Mucosa of rectum (tissue), 2 donors: ENCODE measurements around the gene P3H2.
"Not testable (repeated sequence)": the region's sequence is repeated elsewhere in the genome, so short reads cannot be mapped to it uniquely, and the experiment has no call there.

ENCODE experiments used
- H3K27ac ChIP-seq, 2 donors: one replicate each; pipeline ENCODE4 v1.7.0; 2013; ENCODE audit warnings: inconsistent platforms in 2 of 2, low read depth in 2 of 2, low read length in 2 of 2
- H3K27me3 ChIP-seq, 2 donors: one replicate each; pipeline ENCODE4 v1.7.0; 2013; ENCODE audit warnings: low read length in 2 of 2; ENCODE audit not compliant: control insufficient read depth in 2 of 2, insufficient read depth in 2 of 2
- H3K36me3 ChIP-seq, 2 donors: one replicate each; pipeline ENCODE4 v1.7.0; 2013; ENCODE audit warnings: low read length in 2 of 2; ENCODE audit not compliant: control insufficient read depth in 2 of 2, insufficient read depth in 2 of 2
- H3K4me1 ChIP-seq, 2 donors: one replicate each; pipeline ENCODE4 v1.7.0; 2013; ENCODE audit warnings: low read length in 2 of 2, mild to moderate bottlenecking in 1 of 2; ENCODE audit not compliant: control insufficient read depth in 2 of 2, insufficient read depth in 2 of 2
- H3K4me3 ChIP-seq, 2 donors: one replicate each; pipeline ENCODE4 v1.7.0; 2013; ENCODE audit warnings: low read length in 2 of 2
- H3K9ac ChIP-seq, 2 donors: one replicate each; pipeline ENCODE4 v1.7.0; 2013; ENCODE audit warnings: low read length in 2 of 2, low read depth in 1 of 2, mild to moderate bottlenecking in 1 of 2
- H3K9me3 ChIP-seq, 2 donors: one replicate each; pipeline ENCODE4 v1.7.0; 2013; ENCODE audit warnings: low read length in 2 of 2; ENCODE audit not compliant: control insufficient read depth in 2 of 2
- donor health status: healthy.
- donor health status: Normal muscosa, but diverticular disease.

Gene P3H2

GRCh38 chr3:190094160-190094718 is 26.5 kb downstream of the P3H2 start:
- no peaks in the 10 kb centered on the region for H3K9me3 ChIP-seq
- H3K4me1 ChIP-seq: peaks cover 0 to 4% of the 10 kb centered on the region in 2 donors
- H3K36me3 ChIP-seq: no peaks in the 10 kb centered on the region
- no peak overlapping the region for H3K9ac ChIP-seq
- H3K27me3 ChIP-seq: no peaks in the 10 kb centered on the region
- H3K4me3 ChIP-seq: no peak overlapping the region
- H3K27ac ChIP-seq: no peak overlapping the region

GRCh38 chr3:190092250-190092649 is 28.4 kb downstream of the P3H2 start:
- Histone ChIP-seq H3K4me3 (no peak overlapping the region), H3K27me3 (no peaks in the 10 kb centered on the region), H3K27ac (peak overlapping the region in 1 of 2 donors; percentile 2), H3K9me3 (no peaks in the 10 kb centered on the region), H3K9ac (no peak overlapping the region), H3K36me3 (no peaks in the 10 kb centered on the region), H3K4me1 (peaks cover 0 to 4% of the 10 kb centered on the region in 2 donors)

DNA sequence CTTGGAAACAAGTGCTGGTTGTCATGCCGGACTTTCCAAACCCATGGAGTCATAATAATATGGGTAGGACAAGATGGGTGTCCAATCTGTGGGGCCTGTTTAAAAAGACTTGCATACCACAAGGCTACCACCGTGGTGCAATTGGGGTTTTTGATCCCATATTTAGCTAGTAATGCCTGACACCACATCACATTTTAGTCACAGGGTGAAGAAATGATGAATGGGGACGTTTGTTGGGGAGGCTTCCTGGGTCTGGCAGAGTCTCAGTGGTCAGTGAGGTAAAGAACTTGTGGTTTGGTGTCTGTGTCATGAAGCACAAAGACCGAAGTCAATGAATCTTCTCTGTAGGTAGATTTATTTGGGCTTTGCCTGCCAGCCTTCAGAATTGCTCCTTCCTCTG is 31.0 kb downstream of the P3H2 start:
- H3K9me3 ChIP-seq: no peaks in the 10 kb centered on the region
- H3K4me1 ChIP-seq: peaks cover 0 to 4% of the 10 kb centered on the region in 2 donors
- H3K27me3 ChIP-seq: no peaks in the 10 kb centered on the region
- H3K27ac ChIP-seq: no peak overlapping the region
- H3K4me3 ChIP-seq: no peak overlapping the region
- H3K36me3 ChIP-seq: no peaks in the 10 kb centered on the region
- H3K9ac ChIP-seq: no peak overlapping the region

- Histone ChIP-seq H3K9me3 (no peaks in the 10 kb centered on the region), H3K27ac (no peak overlapping the region), H3K4me3 (no peak overlapping the region), H3K36me3 (no peaks in the 10 kb centered on the region), H3K9ac (no peak overlapping the region), H3K4me1 (no peaks in the 10 kb centered on the region), H3K27me3 (no peaks in the 10 kb centered on the region)
Measured at GRCh38 chr3:190088890-190089289, 31.8 kb downstream of the P3H2 start.

- H3K4me3 ChIP-seq: no peak overlapping the region
- no peaks in the 10 kb centered on the region for H3K36me3 ChIP-seq
- H3K27ac ChIP-seq: no peak overlapping the region
- no peaks in the 10 kb centered on the region for H3K27me3 ChIP-seq
- H3K9me3 ChIP-seq: no peaks in the 10 kb centered on the region
- H3K9ac ChIP-seq: no peak overlapping the region
- no peaks in the 10 kb centered on the region for H3K4me1 ChIP-seq
Measured at GRCh38 chr3:190086191-190086590, 34.5 kb downstream of the P3H2 start.

DNA sequence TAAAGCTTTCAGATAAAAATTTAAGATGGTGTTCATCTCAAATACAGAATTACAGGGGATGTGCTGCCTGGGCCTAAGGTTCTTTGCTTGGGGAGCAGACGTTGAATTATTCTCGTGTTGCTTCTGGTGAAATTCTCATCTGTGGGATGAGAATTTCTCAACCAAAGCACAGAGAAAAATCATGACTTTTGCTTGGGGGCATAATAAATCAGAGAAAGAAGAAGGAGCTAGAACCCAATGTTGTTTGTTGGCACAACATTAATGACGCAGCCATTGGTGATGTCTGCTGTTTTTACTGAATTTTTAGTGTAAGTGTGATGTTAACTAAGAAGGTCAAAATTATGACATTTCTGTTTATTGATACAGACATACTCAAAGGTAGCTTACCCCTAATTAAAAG is 35.7 kb downstream of the P3H2 start:
- Histone ChIP-seq H3K9ac (no peak overlapping the region), H3K36me3 (no peaks in the 10 kb centered on the region), H3K27ac (no peak overlapping the region), H3K9me3 (no peaks in the 10 kb centered on the region), H3K4me3 (no peak overlapping the region), H3K4me1 (no peaks in the 10 kb centered on the region), H3K27me3 (no peaks in the 10 kb centered on the region)

- H3K9ac ChIP-seq: no peak overlapping the region
- H3K9me3 ChIP-seq: no peaks in the 10 kb centered on the region
- no peak overlapping the region for H3K4me3 ChIP-seq
- H3K27me3 ChIP-seq: no peaks in the 10 kb centered on the region
- H3K36me3 ChIP-seq: no peaks in the 10 kb centered on the region
- H3K4me1 ChIP-seq: no peaks in the 10 kb centered on the region
- no peak overlapping the region for H3K27ac ChIP-seq
Measured at GRCh38 chr3:190083635-190084034, 37.1 kb downstream of the P3H2 start.

DNA sequence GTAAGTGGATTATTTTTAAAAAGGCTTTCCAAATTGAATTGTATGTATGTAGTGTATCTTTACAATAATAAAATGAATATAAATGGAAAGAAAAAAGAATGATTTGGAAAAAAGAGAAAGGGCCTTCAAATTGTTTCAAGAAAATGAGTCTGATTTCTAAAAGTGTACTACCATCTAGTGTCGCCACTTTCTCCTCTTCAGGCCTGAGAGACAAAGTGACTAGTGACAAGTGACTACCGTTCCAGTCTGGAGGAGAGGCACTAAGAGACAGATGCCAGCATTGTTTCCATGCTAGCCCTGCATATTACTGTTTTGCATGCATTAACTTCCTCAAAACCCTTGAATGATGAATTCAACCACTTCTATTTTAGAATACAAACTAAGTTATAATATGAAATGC is 39.3 kb downstream of the P3H2 start:
- Histone ChIP-seq H3K36me3 (no peaks in the 10 kb centered on the region), H3K27ac (no peak overlapping the region), H3K9me3 (no peaks in the 10 kb centered on the region), H3K27me3 (no peaks in the 10 kb centered on the region), H3K9ac (no peak overlapping the region), H3K4me3 (no peak overlapping the region), H3K4me1 (no peaks in the 10 kb centered on the region)

GRCh38 chr3:190079173-190079572 is 41.5 kb downstream of the P3H2 start:
- H3K9ac ChIP-seq, H3K4me3 ChIP-seq, H3K27me3 ChIP-seq, H3K36me3 ChIP-seq, H3K4me1 ChIP-seq, H3K9me3 ChIP-seq, H3K27ac ChIP-seq: not testable (repeated sequence)

- H3K36me3 ChIP-seq: no peaks in the 10 kb centered on the region
- no peak overlapping the region for H3K9ac ChIP-seq
- peaks cover 0 to 4% of the 10 kb centered on the region in 2 donors for H3K4me1 ChIP-seq
- H3K27me3 ChIP-seq: no peaks in the 10 kb centered on the region
- no peaks in the 10 kb centered on the region for H3K9me3 ChIP-seq
- no peak overlapping the region for H3K27ac ChIP-seq
- H3K4me3 ChIP-seq: no peak overlapping the region
Measured at GRCh38 chr3:190077395-190078045, 43.2 kb downstream of the P3H2 start.
